MM.1S (cell line): ENCODE measurements around the gene PCNA.

Experiments used
- DNase-seq: peaks from one replicate; pipeline ENCODE4 v3.0.0-alpha.2; 2015
- H2AFZ ChIP-seq: fragments of 300-600 bp; sonication (generic); 2 replicates; pipeline ENCODE4 v1.6.0; 2016; ENCODE audit warnings: antibody characterized with exemption, low read length
- H3F3A ChIP-seq: fragments of 300-600 bp; sonication (generic); 2 replicates; pipeline ENCODE4 v1.6.1; 2016; ENCODE audit warnings: mild to moderate bottlenecking, antibody characterized with exemption, low read length, moderate library complexity, mixed read lengths; ENCODE audit not compliant: insufficient read depth
- H3K27ac ChIP-seq: fragments of 300-600 bp; sonication (generic); 2 replicates; pipeline ENCODE4 v1.5.1; 2016; ENCODE audit warnings: mild to moderate bottlenecking, low read length
- H3K27me3 ChIP-seq: fragments of 300-600 bp; sonication (generic); replicated peaks from 2 replicates; pipeline ENCODE4 v1.6.0; 2016; ENCODE audit warnings: low read length; ENCODE audit not compliant: insufficient read depth
- H3K36me3 ChIP-seq: fragments of 300-600 bp; sonication (generic); replicated peaks from 2 replicates; pipeline ENCODE4 v1.6.1; 2016; ENCODE audit warnings: mild to moderate bottlenecking, low read length, mixed read lengths; ENCODE audit not compliant: insufficient read depth
- H3K4me1 ChIP-seq: fragments of 300-600 bp; sonication (generic); 2 replicates; pipeline ENCODE4 v1.6.1; 2016; ENCODE audit warnings: low read length, mixed read lengths
- H3K4me2 ChIP-seq: fragments of 300-600 bp; sonication (generic); 2 replicates; pipeline ENCODE4 v1.6.0; 2016; ENCODE audit warnings: low read depth, low read length
- H3K4me3 ChIP-seq: fragments of 300-600 bp; sonication (generic); 2 replicates; pipeline ENCODE4 v1.5.1; 2016; ENCODE audit warnings: low read length, mixed read lengths
- H3K79me2 ChIP-seq: fragments of 300-600 bp; sonication (generic); 2 replicates; pipeline ENCODE4 v1.6.1; 2016; ENCODE audit warnings: mixed run types, low read length, mixed read lengths
- H3K9ac ChIP-seq: fragments of 300-600 bp; sonication (generic); 2 replicates; pipeline ENCODE4 v1.6.1; 2016; ENCODE audit warnings: low read length, mixed read lengths
- H3K9me2 ChIP-seq: fragments of 300-600 bp; sonication (generic); replicated peaks from 2 replicates; pipeline ENCODE4 v1.6.1; 2016; ENCODE audit warnings: mild to moderate bottlenecking, low read length, mixed read lengths; ENCODE audit not compliant: insufficient read depth
- H3K9me3 ChIP-seq: fragments of 300-600 bp; sonication (generic); replicated peaks from 2 replicates; pipeline ENCODE4 v1.6.1; 2016; ENCODE audit warnings: mild to moderate bottlenecking, low read length, mixed read lengths; ENCODE audit not compliant: insufficient read depth
- H4K20me1 ChIP-seq: fragments of 300-600 bp; sonication (generic); 2 replicates; pipeline ENCODE4 v1.6.1; 2016; ENCODE audit warnings: mild to moderate bottlenecking, low read length, moderate library complexity, mixed read lengths; ENCODE audit not compliant: insufficient read depth
- EZH2 ChIP-seq: fragments of 300-600 bp; sonication (generic); optimal IDR thresholded peaks from 2 replicates; pipeline ENCODE3; 2017; ENCODE audit warnings: low read depth, mild to moderate bottlenecking, antibody characterized with exemption, low read length, mixed read lengths
- EZH2phosphoT487 ChIP-seq: fragments of 300-600 bp; sonication (generic); IDR thresholded peaks from 2 replicates; pipeline ENCODE4 v1.6.1; 2018; ENCODE audit warnings: antibody characterized with exemption, low read length
- TF ChIP-seq, protein P1 (sequence below): fragments of 300-600 bp; sonication (generic); IDR thresholded peaks from 2 replicates; pipeline ENCODE4 v1.5.1; 2016; ENCODE audit warnings: antibody characterized with exemption, low read length, mixed read lengths

PCNA gene

GRCh38 chr20:5135363-5136012 is 15.7 kb upstream of the PCNA start:
- no peaks in the 10 kb centered on the region for H3K36me3 ChIP-seq
- no peak for DNase-seq
- H3K79me2 ChIP-seq = peaks cover 83% of the 10 kb centered on the region
- no peak overlapping the region for H3K27ac ChIP-seq
- H4K20me1 ChIP-seq = no peaks in the 10 kb centered on the region
- H3F3A ChIP-seq = no peaks in the 10 kb centered on the region
- no peak overlapping the region for H3K4me3 ChIP-seq
- H2AFZ ChIP-seq = no peak overlapping the region
- H3K4me2 ChIP-seq = no peak overlapping the region
- no peak overlapping the region for H3K9ac ChIP-seq
- no peaks in the 10 kb centered on the region for H3K4me1 ChIP-seq
- no peaks in the 10 kb centered on the region for H3K27me3 ChIP-seq
- H3K9me3 ChIP-seq = no peaks in the 10 kb centered on the region
- no peaks in the 10 kb centered on the region for H3K9me2 ChIP-seq
- TF ChIP-seq, protein P1, sequence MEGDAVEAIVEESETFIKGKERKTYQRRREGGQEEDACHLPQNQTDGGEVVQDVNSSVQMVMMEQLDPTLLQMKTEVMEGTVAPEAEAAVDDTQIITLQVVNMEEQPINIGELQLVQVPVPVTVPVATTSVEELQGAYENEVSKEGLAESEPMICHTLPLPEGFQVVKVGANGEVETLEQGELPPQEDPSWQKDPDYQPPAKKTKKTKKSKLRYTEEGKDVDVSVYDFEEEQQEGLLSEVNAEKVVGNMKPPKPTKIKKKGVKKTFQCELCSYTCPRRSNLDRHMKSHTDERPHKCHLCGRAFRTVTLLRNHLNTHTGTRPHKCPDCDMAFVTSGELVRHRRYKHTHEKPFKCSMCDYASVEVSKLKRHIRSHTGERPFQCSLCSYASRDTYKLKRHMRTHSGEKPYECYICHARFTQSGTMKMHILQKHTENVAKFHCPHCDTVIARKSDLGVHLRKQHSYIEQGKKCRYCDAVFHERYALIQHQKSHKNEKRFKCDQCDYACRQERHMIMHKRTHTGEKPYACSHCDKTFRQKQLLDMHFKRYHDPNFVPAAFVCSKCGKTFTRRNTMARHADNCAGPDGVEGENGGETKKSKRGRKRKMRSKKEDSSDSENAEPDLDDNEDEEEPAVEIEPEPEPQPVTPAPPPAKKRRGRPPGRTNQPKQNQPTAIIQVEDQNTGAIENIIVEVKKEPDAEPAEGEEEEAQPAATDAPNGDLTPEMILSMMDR = no peak
- TF ChIP-seq EZH2phosphoT487 (no peak), EZH2 (no peak)

GRCh38 chr20:5133998-5134397 is 14.2 kb upstream of the PCNA start:
- Histone ChIP-seq H3K27me3 (no peaks in the 10 kb centered on the region), H3K9ac (no peak overlapping the region), H3K9me3 (no peaks in the 10 kb centered on the region), H3K36me3 (no peaks in the 10 kb centered on the region), H4K20me1 (no peaks in the 10 kb centered on the region), H3F3A (no peaks in the 10 kb centered on the region), H3K79me2 (peaks cover 85% of the 10 kb centered on the region), H3K4me1 (no peaks in the 10 kb centered on the region), H3K9me2 (no peaks in the 10 kb centered on the region), H3K27ac (no peak overlapping the region), H2AFZ (no peak overlapping the region), H3K4me3 (no peak overlapping the region), H3K4me2 (no peak overlapping the region)
- TF ChIP-seq, protein P1 = no peak
- DNase-seq = no peak

DNA sequence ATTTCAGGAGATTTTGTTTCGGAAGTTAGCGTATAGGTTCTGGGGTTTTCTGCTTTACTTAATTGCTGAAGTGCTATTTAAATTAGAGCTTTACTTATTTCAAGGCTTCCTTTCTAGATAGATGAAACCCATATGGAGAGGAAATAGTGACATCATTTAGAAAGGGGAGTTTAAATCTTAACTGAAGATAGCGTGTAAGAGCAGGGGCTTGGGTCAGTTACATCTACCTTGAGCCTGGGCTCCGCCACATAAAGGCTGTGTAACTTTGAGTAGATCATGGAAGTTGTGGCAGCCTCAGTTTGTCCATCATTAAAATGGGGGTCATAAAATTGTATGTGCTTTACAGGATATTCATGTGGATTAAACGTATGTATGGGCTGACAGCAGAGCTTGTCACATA is 11.7 kb upstream of the PCNA start:
- DNase-seq = no peak
- TF ChIP-seq EZH2 (no peak), EZH2phosphoT487 (no peak)
- TF ChIP-seq, protein P1 = no peak
- no peaks in the 10 kb centered on the region for H3K36me3 ChIP-seq
- peaks cover 7% of the 10 kb centered on the region for H3K4me1 ChIP-seq
- H3K9ac ChIP-seq = no peak overlapping the region
- no peaks in the 10 kb centered on the region for H3K9me2 ChIP-seq
- H3K27ac ChIP-seq = no peak overlapping the region
- H3K9me3 ChIP-seq = no peaks in the 10 kb centered on the region
- no peaks in the 10 kb centered on the region for H4K20me1 ChIP-seq
- H3K79me2 ChIP-seq = peaks cover 84% of the 10 kb centered on the region
- 0 out of 2 replicates have a peak, but pooled peaks cover 3% of the 10 kb centered on the region for H3F3A ChIP-seq
- no peaks in the 10 kb centered on the region for H3K27me3 ChIP-seq
- no peak overlapping the region for H3K4me2 ChIP-seq
- no peak overlapping the region for H2AFZ ChIP-seq
- no peak overlapping the region for H3K4me3 ChIP-seq
